ENCODE results near the gene ZNF516. TPM values are rescaled to one million over a fixed set of nuclear protein-coding genes. Genes with fewer than 3 reads are reported as not detected.

The ZNF516 gene
- total RNA-seq, 1 donor from 2014 or later = 83.2 TPM

DNA sequence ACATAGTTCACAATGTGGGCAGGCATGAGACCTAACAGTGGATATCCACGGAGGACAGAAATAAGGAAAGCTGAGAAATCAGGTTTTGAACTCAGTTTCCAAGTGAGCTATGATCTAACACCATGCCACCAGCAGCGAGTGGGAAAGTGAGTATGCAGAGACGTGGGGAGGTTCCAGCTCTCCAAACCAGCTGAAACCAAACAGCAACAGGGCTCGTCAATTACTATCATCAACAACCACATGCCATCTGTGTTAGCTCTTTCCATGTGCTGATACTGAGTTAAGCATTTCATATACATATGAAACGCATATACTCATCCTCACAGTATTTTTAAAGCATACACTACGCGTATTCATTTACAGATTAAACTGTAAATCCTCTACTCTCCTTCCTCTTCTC, 172.4 kb downstream of the ZNF516 start:
- TF ChIP-seq CTCF (IDR thresholded peaks at IDR 0.05; ENCODE audit: unreplicated experiment) = no peak
- H3K4me1 Mint-ChIP-seq (ENCODE audit: unreplicated experiment) = no peaks in the 10 kb centered on the region
- H3K27me3 Mint-ChIP-seq (ENCODE audit: unreplicated experiment) = no peaks in the 10 kb centered on the region

DNA sequence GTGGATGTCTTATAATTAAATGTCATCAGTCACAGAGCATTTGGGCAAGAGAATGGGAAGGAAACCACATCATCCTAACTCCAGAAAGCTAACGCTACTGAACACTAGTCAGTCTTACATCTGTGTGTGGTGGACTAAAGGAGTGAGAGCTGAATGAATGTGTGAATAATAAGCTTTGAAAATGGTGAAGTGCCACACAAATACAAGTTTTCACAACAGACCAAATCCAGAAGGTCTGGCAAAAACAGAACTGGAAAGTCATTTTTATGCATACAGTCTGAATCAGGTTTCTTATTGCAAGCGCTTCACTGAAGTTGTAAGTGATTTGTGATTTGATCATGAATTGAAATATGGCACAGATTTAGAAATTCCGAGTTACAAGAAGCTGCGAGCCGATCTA, 175.7 kb downstream of the ZNF516 start:
- Mint-ChIP-seq H3K4me3 (ENCODE audit: unreplicated experiment) (no peak overlapping the region), H3K27ac (ENCODE audit: unreplicated experiment) (no peak overlapping the region), H3K9me3 (ENCODE audit: unreplicated experiment) (no peaks in the 10 kb centered on the region), H3K4me1 (ENCODE audit: unreplicated experiment) (no peaks in the 10 kb centered on the region), H3K27me3 (ENCODE audit: unreplicated experiment) (no peaks in the 10 kb centered on the region), H3K36me3 (ENCODE audit: low read depth, unreplicated experiment) (no peaks in the 10 kb centered on the region)
- DNase-seq (ENCODE audit: low spot score) = no peak
- no peak for TF ChIP-seq CTCF (IDR thresholded peaks at IDR 0.05; ENCODE audit: unreplicated experiment)

More for the DNA sequence above, 172.4 kb downstream of the ZNF516 start:
- Mint-ChIP-seq H3K9me3 (ENCODE audit: unreplicated experiment) (no peaks in the 10 kb centered on the region), H3K27ac (ENCODE audit: unreplicated experiment) (no peak overlapping the region), H3K4me3 (ENCODE audit: unreplicated experiment) (no peak overlapping the region), H3K36me3 (ENCODE audit: low read depth, unreplicated experiment) (no peaks in the 10 kb centered on the region)
- no peak for DNase-seq (ENCODE audit: low spot score)

- no peak for TF ChIP-seq CTCF (IDR thresholded peaks at IDR 0.05; ENCODE audit: unreplicated experiment)
- H3K27ac Mint-ChIP-seq (ENCODE audit: unreplicated experiment) = no peak overlapping the region
- no peak overlapping the region for H3K4me3 Mint-ChIP-seq (ENCODE audit: unreplicated experiment)
Observed at GRCh38 chr18:76318607-76319006, 176.4 kb downstream of the ZNF516 start.

GRCh38 chr18:76317136-76317535, 177.9 kb downstream of the ZNF516 start:
- no peak for TF ChIP-seq CTCF (IDR thresholded peaks at IDR 0.05; ENCODE audit: unreplicated experiment)
- Mint-ChIP-seq H3K27ac (ENCODE audit: unreplicated experiment) (no peak overlapping the region), H3K4me3 (ENCODE audit: unreplicated experiment) (no peak overlapping the region), H3K9me3 (ENCODE audit: unreplicated experiment) (no peaks in the 10 kb centered on the region), H3K27me3 (ENCODE audit: unreplicated experiment) (no peaks in the 10 kb centered on the region), H3K36me3 (ENCODE audit: low read depth, unreplicated experiment) (no peaks in the 10 kb centered on the region), H3K4me1 (ENCODE audit: unreplicated experiment) (no peaks in the 10 kb centered on the region)
- no peak for DNase-seq (ENCODE audit: low spot score)

More at GRCh38 chr18:76318607-76319006, 176.4 kb downstream of the ZNF516 start:
- H3K9me3 Mint-ChIP-seq (ENCODE audit: unreplicated experiment) = no peaks in the 10 kb centered on the region
- H3K27me3 Mint-ChIP-seq (ENCODE audit: unreplicated experiment) = no peaks in the 10 kb centered on the region
- DNase-seq (ENCODE audit: low spot score) = no peak
- no peaks in the 10 kb centered on the region for H3K36me3 Mint-ChIP-seq (ENCODE audit: low read depth, unreplicated experiment)
- H3K4me1 Mint-ChIP-seq (ENCODE audit: unreplicated experiment) = no peaks in the 10 kb centered on the region

GRCh38 chr18:76315722-76316230, 179.3 kb downstream of the ZNF516 start:
- DNase-seq (ENCODE audit: low spot score) = no peak
- H3K4me1 Mint-ChIP-seq (ENCODE audit: unreplicated experiment) = no peaks in the 10 kb centered on the region
- no peaks in the 10 kb centered on the region for H3K9me3 Mint-ChIP-seq (ENCODE audit: unreplicated experiment)
- no peak for TF ChIP-seq CTCF (IDR thresholded peaks at IDR 0.05; ENCODE audit: unreplicated experiment)
- no peaks in the 10 kb centered on the region for H3K36me3 Mint-ChIP-seq (ENCODE audit: low read depth, unreplicated experiment)
- no peak overlapping the region for H3K4me3 Mint-ChIP-seq (ENCODE audit: unreplicated experiment)
- H3K27ac Mint-ChIP-seq (ENCODE audit: unreplicated experiment) = no peak overlapping the region
- no peaks in the 10 kb centered on the region for H3K27me3 Mint-ChIP-seq (ENCODE audit: unreplicated experiment)
